Measurements from ENCODE around the gene FOXP1.

DNA sequence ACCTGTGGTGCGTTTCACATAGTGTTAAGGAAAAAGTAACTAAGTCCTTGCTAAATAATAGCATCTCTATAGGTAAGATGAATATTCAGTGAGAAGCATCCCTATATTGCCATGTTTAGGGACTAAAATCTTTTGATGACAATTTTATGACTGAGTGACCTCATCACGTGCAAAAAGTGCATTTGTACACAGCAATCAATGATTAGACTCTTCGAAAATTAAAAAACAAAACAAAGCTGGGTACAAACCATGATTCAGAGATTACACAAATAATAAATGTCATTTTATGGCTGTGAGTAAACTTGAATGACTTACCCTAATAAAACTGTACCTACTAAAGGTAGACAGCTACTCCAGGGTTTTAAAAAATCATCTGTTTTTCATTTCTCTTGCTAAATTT, 505.3 kb downstream of the FOXP1 start:
- no peak for TF ChIP-seq EZH2 (IDR thresholded peaks at IDR 0.05; ENCODE audit: borderline replicate concordance, low read depth, low read length, poor library complexity, severe bottlenecking)
- TF ChIP-seq, protein P1, sequence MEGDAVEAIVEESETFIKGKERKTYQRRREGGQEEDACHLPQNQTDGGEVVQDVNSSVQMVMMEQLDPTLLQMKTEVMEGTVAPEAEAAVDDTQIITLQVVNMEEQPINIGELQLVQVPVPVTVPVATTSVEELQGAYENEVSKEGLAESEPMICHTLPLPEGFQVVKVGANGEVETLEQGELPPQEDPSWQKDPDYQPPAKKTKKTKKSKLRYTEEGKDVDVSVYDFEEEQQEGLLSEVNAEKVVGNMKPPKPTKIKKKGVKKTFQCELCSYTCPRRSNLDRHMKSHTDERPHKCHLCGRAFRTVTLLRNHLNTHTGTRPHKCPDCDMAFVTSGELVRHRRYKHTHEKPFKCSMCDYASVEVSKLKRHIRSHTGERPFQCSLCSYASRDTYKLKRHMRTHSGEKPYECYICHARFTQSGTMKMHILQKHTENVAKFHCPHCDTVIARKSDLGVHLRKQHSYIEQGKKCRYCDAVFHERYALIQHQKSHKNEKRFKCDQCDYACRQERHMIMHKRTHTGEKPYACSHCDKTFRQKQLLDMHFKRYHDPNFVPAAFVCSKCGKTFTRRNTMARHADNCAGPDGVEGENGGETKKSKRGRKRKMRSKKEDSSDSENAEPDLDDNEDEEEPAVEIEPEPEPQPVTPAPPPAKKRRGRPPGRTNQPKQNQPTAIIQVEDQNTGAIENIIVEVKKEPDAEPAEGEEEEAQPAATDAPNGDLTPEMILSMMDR (conservative IDR thresholded peaks at IDR 0.05; ENCODE audit: low read depth, low read length): no peak
